Erythroblast (primary cell): ENCODE measurements around the gene SOX5.

ENCODE experiments used
- GATA1 ChIP-seq: IDR thresholded peaks from 2 replicates; pipeline ENCODE4 v1.6.1; 2011; ENCODE audit warnings: low read depth, mild to moderate bottlenecking, control low read depth, low read length, moderate library complexity
- POLR2A ChIP-seq: IDR thresholded peaks from 2 replicates; pipeline ENCODE4 v1.6.1; 2011; ENCODE audit warnings: mild to moderate bottlenecking, low read length

- no peak for TF ChIP-seq POLR2A
- no peak for TF ChIP-seq GATA1
Observed at GRCh38 chr12:23817345-23817744, 132.1 kb downstream of the SOX5 start.
